H9 (cell line): ENCODE measurements around the gene MORN1. TPM values are rescaled to one million over a fixed set of nuclear protein-coding genes. Genes with fewer than 3 reads are reported as not detected.
A peak's percentile ranks its signal among the peaks of the same experiment; 100 is the strongest.

ENCODE experiments used
- DNase-seq: peaks from one replicate; pipeline ENCODE4 v3.0.0-alpha.2; 2017
- H2AFZ ChIP-seq: one replicate; pipeline ENCODE4 v1.6.1; 2013; ENCODE audit warnings: mild to moderate bottlenecking, low read length, control low read depth, moderate library complexity
- H2AK5ac ChIP-seq: 2 replicates; pipeline ENCODE4 v1.6.1; 2013; ENCODE audit warnings: low read length, control low read depth, mixed read lengths; ENCODE audit not compliant: insufficient read length
- H2BK120ac ChIP-seq: one replicate; pipeline ENCODE4 v1.6.1; 2013; ENCODE audit warnings: low read depth, mild to moderate bottlenecking, low read length, control low read depth, inconsistent platforms; ENCODE audit not compliant: poor library complexity, severe bottlenecking
- H2BK12ac ChIP-seq: 2 replicates; pipeline ENCODE4 v1.6.1; 2013; ENCODE audit warnings: low read length, control low read depth, mixed read lengths, low read depth; ENCODE audit not compliant: insufficient read length
- H2BK15ac ChIP-seq: 2 replicates; pipeline ENCODE4 v1.6.1; 2013; ENCODE audit warnings: low read depth, low read length, control low read depth
- H2BK20ac ChIP-seq: one replicate; pipeline ENCODE4 v1.6.1; 2013; ENCODE audit warnings: low read depth, mild to moderate bottlenecking, low read length, control low read depth, inconsistent platforms; ENCODE audit not compliant: poor library complexity, severe bottlenecking
- H2BK5ac ChIP-seq: 2 replicates; pipeline ENCODE4 v1.6.1; 2013; ENCODE audit warnings: low read length, control low read depth, mixed read lengths; ENCODE audit not compliant: insufficient read length
- H3K14ac ChIP-seq: 2 replicates; pipeline ENCODE4 v1.6.1; 2013; ENCODE audit warnings: low read length, control low read depth; ENCODE audit not compliant: insufficient read depth
- H3K18ac ChIP-seq: 2 replicates; pipeline ENCODE4 v1.6.1; 2013; ENCODE audit warnings: low read depth, mild to moderate bottlenecking, mixed read lengths, low read length, control low read depth; ENCODE audit not compliant: insufficient read length
- H3K23ac ChIP-seq: 2 replicates; pipeline ENCODE4 v1.6.1; 2013; ENCODE audit warnings: low read length, control low read depth, mixed read lengths, low read depth; ENCODE audit not compliant: insufficient read length
- H3K23me2 ChIP-seq: 2 replicates; pipeline ENCODE4 v1.6.1; 2013; ENCODE audit warnings: low read depth, mild to moderate bottlenecking, mixed read lengths, low read length, control low read depth; ENCODE audit not compliant: insufficient read length, poor library complexity, severe bottlenecking
- H3K27ac ChIP-seq: 2 replicates; pipeline ENCODE4 v1.5.1; 2013; ENCODE audit warnings: low read length, control low read depth, mixed read lengths, low read depth; ENCODE audit not compliant: insufficient read length
- H3K27me3 ChIP-seq: 2 replicates; pipeline ENCODE4 v1.6.1; 2013; ENCODE audit warnings: low read length, control low read depth, inconsistent platforms; ENCODE audit not compliant: insufficient read depth
- H3K4ac ChIP-seq: 2 replicates; pipeline ENCODE4 v1.6.1; 2013; ENCODE audit warnings: low read depth, mild to moderate bottlenecking, control low read depth, inconsistent platforms, low read length, moderate library complexity
- H3K4me1 ChIP-seq: 2 replicates; pipeline ENCODE4 v1.6.1; 2013; ENCODE audit warnings: low read length, control low read depth, inconsistent platforms; ENCODE audit not compliant: insufficient read depth
- H3K4me2 ChIP-seq: 2 replicates; pipeline ENCODE4 v1.6.1; 2013; ENCODE audit warnings: low read length, control low read depth, mixed read lengths; ENCODE audit not compliant: insufficient read length, insufficient read depth
- H3K56ac ChIP-seq: 2 replicates; pipeline ENCODE4 v1.6.1; 2013; ENCODE audit warnings: low read depth, mild to moderate bottlenecking, mixed read lengths, low read length, control low read depth; ENCODE audit not compliant: insufficient read length
- H3K79me1 ChIP-seq: 2 replicates; pipeline ENCODE4 v1.6.1; 2013; ENCODE audit warnings: low read depth, mild to moderate bottlenecking, moderate library complexity, low read length, control low read depth, inconsistent platforms; ENCODE audit not compliant: insufficient read depth, poor library complexity, severe bottlenecking
- H3K79me2 ChIP-seq: 2 replicates; pipeline ENCODE4 v1.6.1; 2013; ENCODE audit warnings: low read length, control low read depth, inconsistent platforms; ENCODE audit not compliant: insufficient read depth
- H3K9ac ChIP-seq: 2 replicates; pipeline ENCODE4 v1.6.1; 2013; ENCODE audit warnings: low read length, control low read depth, mixed read lengths; ENCODE audit not compliant: insufficient read length; ENCODE audit errors: extremely low read depth
- H3K9me3 ChIP-seq: one replicate; pipeline ENCODE4 v1.6.1; 2013; ENCODE audit warnings: low read depth, low read length, inconsistent platforms; ENCODE audit not compliant: control insufficient read depth
- H3T11ph ChIP-seq: one replicate; pipeline ENCODE4 v1.6.1; 2013; ENCODE audit warnings: mild to moderate bottlenecking, low read length, control low read depth, inconsistent platforms
- H4K20me1 ChIP-seq: one replicate; pipeline ENCODE4 v1.6.1; 2013; ENCODE audit not compliant: control insufficient read depth, insufficient read length, insufficient read depth
- H4K5ac ChIP-seq: 2 replicates; pipeline ENCODE4 v1.6.1; 2013; ENCODE audit warnings: low read depth, mild to moderate bottlenecking, mixed read lengths, low read length, control low read depth; ENCODE audit not compliant: insufficient read length
- H4K8ac ChIP-seq: replicated peaks from 2 replicates; pipeline ENCODE4 v1.6.1; 2013; ENCODE audit warnings: low read length, control low read depth, mixed read lengths, low read depth; ENCODE audit not compliant: insufficient read length
- H4K91ac ChIP-seq: 2 replicates; pipeline ENCODE4 v1.6.1; 2013; ENCODE audit warnings: low read depth, mild to moderate bottlenecking, moderate library complexity, mixed read lengths, low read length, control low read depth; ENCODE audit not compliant: insufficient read length
- H3K27ac Mint-ChIP-seq, 3 experiments: 2 replicates in 2 of 3; 3 replicates in 1 of 3; pipeline ENCODE4 v1.8.0; 2020 to 2021; ENCODE audit warnings: mixed read lengths in 3 of 3, mild to moderate bottlenecking in 1 of 3, moderate library complexity in 1 of 3
- H3K27me3 Mint-ChIP-seq: 2 replicates; pipeline ENCODE4 v1.8.0; 2021; ENCODE audit warnings: low read depth, mild to moderate bottlenecking, moderate library complexity, mixed read lengths
- H3K36me3 Mint-ChIP-seq, 3 experiments: 2 replicates in 2 of 3; 3 replicates in 1 of 3; pipeline ENCODE4 v1.8.0; 2020 to 2021; ENCODE audit warnings: low read depth in 3 of 3, mixed read lengths in 3 of 3; ENCODE audit not compliant: insufficient read depth in 1 of 3
- H3K4me1 Mint-ChIP-seq, 2 experiments: 2 replicates each; pipeline ENCODE4 v1.8.0; 2020; ENCODE audit warnings: mixed read lengths in 2 of 2
- H3K4me3 Mint-ChIP-seq, 2 experiments: 2 replicates in 1 of 2; 3 replicates in 1 of 2; pipeline ENCODE4 v1.8.0; 2020 to 2021; ENCODE audit warnings: mild to moderate bottlenecking in 2 of 2, mixed read lengths in 2 of 2, moderate library complexity in 1 of 2
- H3K9me3 Mint-ChIP-seq, 2 experiments: 2 replicates in 1 of 2; 3 replicates in 1 of 2; pipeline ENCODE4 v1.8.0; 2020; ENCODE audit warnings: mild to moderate bottlenecking in 2 of 2, mixed read lengths in 2 of 2, moderate library complexity in 1 of 2
- CTCF ChIP-seq: fragments of 200-600 bp; sonication (generic); conservative IDR thresholded peaks from 3 replicates; pipeline ENCODE4 v1.8.0; 2021; ENCODE audit warnings: antibody characterized with exemption, mild to moderate bottlenecking
- WGBS: extraction: QIAGEN DNeasy Blood & Tissue Kit; methylation state at CpG from one replicate; pipeline ENCODE4 v1.1.7; 2013; ENCODE audit warnings: missing lambda C conversion rate, low lambda C conversion rate, mixed read lengths; ENCODE audit not compliant: insufficient read length; ENCODE audit errors: extremely low coverage; 5-methylcytosine and 5-hydroxymethylcytosine counted together
- total RNA-seq: library from RNA; stranded (reverse); gene quantifications from 2 replicates; pipeline ENCODE4 v1.2.1, GENCODE V29; 2021

Gene MORN1
- total RNA-seq, 1 experiment from 2014 or later = 12.7 TPM

- Histone ChIP-seq H3K56ac (no peak overlapping the region), H3K14ac (no peak overlapping the region; the same call in 1 of the 2 replicates), H2AK5ac (no peak overlapping the region), H3K4me2 (no peak overlapping the region), H2BK5ac (no peak overlapping the region), H2BK120ac (no peak overlapping the region), H3K23me2 (no peaks in the 10 kb centered on the region), H3K79me1 (no peaks in the 10 kb centered on the region), H4K91ac (no peak overlapping the region), H3K9me3 (no peaks in the 10 kb centered on the region), H2BK12ac (no peak overlapping the region), H4K20me1 (peaks cover 5% of the 10 kb centered on the region), H2BK15ac (no peak overlapping the region), H3K18ac (no peak overlapping the region), H3K27me3 (no peaks in the 10 kb centered on the region), H3K4ac (no peak overlapping the region), H3K23ac (no peak overlapping the region), H4K5ac (no peak overlapping the region), H2BK20ac (no peak overlapping the region), H3K27ac (no peak overlapping the region), H2AFZ (no peak overlapping the region), H3K9ac (no peak overlapping the region), H3K79me2 (peaks cover 68% of the 10 kb centered on the region; the same call in 1 of the 2 replicates), H4K8ac (no peak overlapping the region), H3K4me1 (peaks cover 2% of the 10 kb centered on the region; the same call in 1 of the 2 replicates), H3T11ph (no peak overlapping the region)
- no peak for TF ChIP-seq CTCF
- Mint-ChIP-seq H3K4me3 (no peak overlapping the region), H3K27me3 (no peaks in the 10 kb centered on the region), H3K27ac (peak overlapping the region in 2 of 3 experiments; percentile 83 to 95; a peak in 4 of 7 replicates), H3K9me3 (no peaks in the 10 kb centered on the region; a peak in 1 of 5 replicates), H3K36me3 (peaks cover 8 to 15% (median 10%) of the 10 kb centered on the region in 3 experiments; a peak in 6 of 7 replicates), H3K4me1 (peaks cover 43 to 56% of the 10 kb centered on the region in 2 experiments)
- no peak for DNase-seq
- WGBS = no CpG with 5 or more reads among the region's 28 CpGs
Observed at GRCh38 chr1:2272686-2273400, 118.5 kb downstream of the MORN1 start.
